Thyroid gland (tissue), 4 donors: ENCODE results near the gene IZUMO1.

ENCODE experiments used
- CTCF ChIP-seq, 6 experiments: fragments of 200-600 bp in 3 of 6; fragments of 450-650 bp in 3 of 6; sonication (generic) in 3 of 6; IDR thresholded peaks; one replicate each; pipeline ENCODE4 v1.5.1; 2016 to 2019; ENCODE audit warnings: antibody characterized with exemption in 6 of 6, mild to moderate bottlenecking in 2 of 6, inconsistent platforms in 1 of 6, moderate library complexity in 1 of 6
- POLR2A ChIP-seq, 2 donors: fragments of 450-650 bp; IDR thresholded peaks; one replicate each; pipeline ENCODE4 v1.6.1; 2017; ENCODE audit warnings: antibody characterized with exemption in 2 of 2, mild to moderate bottlenecking in 2 of 2, moderate library complexity in 1 of 2

GRCh38 chr19:48726556-48726955 is 20.2 kb downstream of the IZUMO1 start:
- no peak for TF ChIP-seq CTCF (IDR thresholded peaks at IDR 0.05)
- no peak for TF ChIP-seq POLR2A (IDR thresholded peaks at IDR 0.05)
